PC-9 (cell line): ENCODE results near the gene ZBTB7C.

ENCODE experiments used
- CTCF ChIP-seq: fragments of 200-600 bp; sonication (generic); conservative IDR thresholded peaks from 2 replicates; pipeline ENCODE4 v1.6.1; 2017; ENCODE audit warnings: mixed run types, antibody characterized with exemption, mild to moderate bottlenecking, moderate library complexity
- EZH2 ChIP-seq: fragments of 200-600 bp; sonication (generic); IDR thresholded peaks from 2 replicates; pipeline ENCODE4 v1.8.0; 2017; ENCODE audit warnings: antibody characterized with exemption, low read depth

GRCh38 chr18:48138660-48139430 is 270.3 kb downstream of the ZBTB7C start:
- TF ChIP-seq CTCF (no peak), EZH2 (no peak)
